IMR-90 (cell line): ENCODE measurements around the gene RPTOR. TPM values are rescaled to one million over a fixed set of nuclear protein-coding genes. Genes with fewer than 3 reads are reported as not detected.

ENCODE experiments used
- ATAC-seq: fragments of 200-7000 bp; cut with Tn5 transposase; 2 replicates; pipeline ENCODE4 v1.9.1; 2020; ENCODE audit warnings: low read depth, mild to moderate bottlenecking, moderate library complexity
- BruUV-seq: library from RNA; stranded (reverse); fragments of 400-500 nt; replicated peaks from 2 replicates; lab custom pipeline; 2021; lab: Mats Ljungman, UMichigan
- CTCF ChIA-PET: fragments of 300-600 bp; formaldehyde crosslinking; extraction: SDS; loops from one replicate; lab custom pipeline; 2021; ENCODE audit warnings: antibody characterized with exemption; lab: Yijun Ruan, JAX
- POLR2A ChIA-PET: fragments of 300-600 bp; sonication (Branson Sonifier 250); formaldehyde crosslinking; loops from one replicate; lab custom pipeline; 2022; ENCODE audit warnings: antibody characterized with exemption; ENCODE audit not compliant: unreplicated experiment; lab: Charles Lee
- DNase-seq: peaks from one replicate; pipeline ENCODE4 v3.0.0; 2013
- H2AFZ ChIP-seq: replicated peaks from 2 replicates; pipeline ENCODE3; 2013; ENCODE audit warnings: low read length, mild to moderate bottlenecking; ENCODE audit not compliant: poor library complexity
- H2AK5ac ChIP-seq: 2 replicates; pipeline ENCODE4 v1.6.1; 2013; ENCODE audit warnings: low read depth, low read length, inconsistent platforms
- H2AK9ac ChIP-seq: replicated peaks from 2 replicates; pipeline ENCODE3; 2013; ENCODE audit warnings: mild to moderate bottlenecking, low read depth, low read length, moderate library complexity; ENCODE audit not compliant: poor library complexity
- H2BK120ac ChIP-seq: 2 replicates; pipeline ENCODE4 v1.6.1; 2013; ENCODE audit warnings: low read depth, low read length, inconsistent platforms
- H2BK15ac ChIP-seq: 3 replicates; pipeline ENCODE4 v1.6.1; 2013; ENCODE audit warnings: low read depth, low read length, inconsistent platforms
- H2BK20ac ChIP-seq: 2 replicates; pipeline ENCODE4 v1.6.1; 2013; ENCODE audit warnings: low read depth, mild to moderate bottlenecking, inconsistent platforms, low read length, moderate library complexity
- H2BK5ac ChIP-seq: 2 replicates; pipeline ENCODE4 v1.6.1; 2013; ENCODE audit warnings: mild to moderate bottlenecking, low read depth, low read length, inconsistent platforms; ENCODE audit not compliant: poor library complexity, severe bottlenecking
- H3K14ac ChIP-seq: replicated peaks from 2 replicates; pipeline ENCODE4 v1.6.1; 2013; ENCODE audit warnings: low read depth, low read length, inconsistent platforms
- H3K18ac ChIP-seq: 2 replicates; pipeline ENCODE4 v1.6.1; 2013; ENCODE audit warnings: low read depth, low read length, control low read depth
- H3K23ac ChIP-seq: 2 replicates; pipeline ENCODE4 v1.6.1; 2013; ENCODE audit warnings: low read depth, low read length, inconsistent platforms
- H3K27ac ChIP-seq: 2 replicates; pipeline ENCODE4 v1.5.1; 2013; ENCODE audit warnings: mild to moderate bottlenecking, control low read depth, low read length; ENCODE audit not compliant: insufficient read depth
- H3K27me3 ChIP-seq: 2 replicates; pipeline ENCODE4 v1.6.1; 2013; ENCODE audit warnings: low read length; ENCODE audit not compliant: control insufficient read depth, insufficient read depth
- H3K36me3 ChIP-seq: 2 replicates; pipeline ENCODE4 v1.6.1; 2013; ENCODE audit warnings: low read length, mixed read lengths; ENCODE audit not compliant: control insufficient read depth, insufficient read depth
- H3K4ac ChIP-seq: 2 replicates; pipeline ENCODE4 v1.6.1; 2013; ENCODE audit warnings: low read depth, low read length, inconsistent platforms
- H3K4me1 ChIP-seq: 2 replicates; pipeline ENCODE4 v1.6.1; 2013; ENCODE audit warnings: low read length, mixed read lengths; ENCODE audit not compliant: control insufficient read depth, insufficient read depth
- H3K4me2 ChIP-seq: 2 replicates; pipeline ENCODE4 v1.6.1; 2013; ENCODE audit warnings: low read depth, mild to moderate bottlenecking, control low read depth, low read length, moderate library complexity
- H3K4me3 ChIP-seq: 2 replicates; pipeline ENCODE4 v1.5.1; 2013; ENCODE audit warnings: low read depth, mild to moderate bottlenecking, control low read depth, low read length, moderate library complexity; ENCODE audit not compliant: insufficient read depth
- H3K56ac ChIP-seq: 2 replicates; pipeline ENCODE4 v1.6.1; 2013; ENCODE audit warnings: low read length, inconsistent platforms; ENCODE audit not compliant: insufficient read depth; ENCODE audit errors: extremely low read depth
- H3K79me1 ChIP-seq, 2 experiments: 2 replicates each; pipeline ENCODE4 v1.6.1; 2013; ENCODE audit warnings: low read length in 2 of 2, inconsistent platforms in 1 of 2, low read depth in 1 of 2
- H3K9ac ChIP-seq: 2 replicates; pipeline ENCODE4 v1.6.1; 2013; ENCODE audit warnings: low read depth, low read length, control low read depth
- H3K9me1 ChIP-seq: 2 replicates; pipeline ENCODE4 v1.6.1; 2013; ENCODE audit warnings: low read length, inconsistent platforms; ENCODE audit not compliant: insufficient read depth
- H3K9me3 ChIP-seq: 2 replicates; pipeline ENCODE4 v1.6.1; 2013; ENCODE audit warnings: low read length; ENCODE audit not compliant: control insufficient read depth, insufficient read depth
- H4K20me1 ChIP-seq: 2 replicates; pipeline ENCODE4 v1.6.1; 2013; ENCODE audit warnings: low read length, inconsistent platforms; ENCODE audit not compliant: insufficient read depth
- H4K5ac ChIP-seq: 2 replicates; pipeline ENCODE4 v1.6.1; 2013; ENCODE audit warnings: mild to moderate bottlenecking, low read depth, low read length, control low read depth
- H4K8ac ChIP-seq, 2 experiments: 2 replicates each; pipeline ENCODE4 v1.6.1; 2013; ENCODE audit warnings: low read depth in 2 of 2, low read length in 2 of 2, control low read depth in 1 of 2, inconsistent platforms in 1 of 2
- H4K91ac ChIP-seq: 2 replicates; pipeline ENCODE4 v1.6.1; 2013; ENCODE audit warnings: low read depth, low read length, inconsistent platforms; ENCODE audit not compliant: insufficient read depth
- CHD1 ChIP-seq: IDR thresholded peaks from 2 replicates; pipeline ENCODE4 v1.6.1; 2012; ENCODE audit warnings: low read depth, low read length, improper control_type of control experiment
- NFE2L2 ChIP-seq: fragments of 150-350 bp; IDR thresholded peaks from 2 replicates; pipeline ENCODE4 v1.6.1; 2016; ENCODE audit warnings: low read depth, mild to moderate bottlenecking, low read length
- POLR2A ChIP-seq: IDR thresholded peaks from 2 replicates; pipeline ENCODE4 v1.6.1; 2012; ENCODE audit warnings: mild to moderate bottlenecking, low read depth, low read length
- RFX5 ChIP-seq: IDR thresholded peaks from 2 replicates; pipeline ENCODE4 v1.8.0; 2012; ENCODE audit warnings: low read depth, mild to moderate bottlenecking, low read length, moderate library complexity
- SMC3 ChIP-seq: fragments of 150-350 bp; IDR thresholded peaks from 2 replicates; pipeline ENCODE4 v1.6.1; 2016; ENCODE audit warnings: low read depth, mild to moderate bottlenecking, antibody characterized with exemption, low read length, moderate library complexity
- WGBS, 2 experiments: methylation state at CpG; one replicate each; pipeline versions ENCODE4 v1.1.5 to v1.1.7; 2013; ENCODE audit warnings: missing lambda C conversion rate in 2 of 2; ENCODE audit not compliant: insufficient read length in 1 of 2; ENCODE audit errors: extremely low coverage in 2 of 2; 5-methylcytosine and 5-hydroxymethylcytosine counted together
- dilution Hi-C: fragments of 300-500 bp; cut with HindIII; formaldehyde crosslinking; loops from one replicate; pipeline ENCODE4 v1.14.3; 2018; ENCODE audit warnings: low sequenced_read_pairs; ENCODE audit not compliant: unreplicated experiment
- in situ Hi-C: fragments of 300-500 bp; cut with MboI; formaldehyde crosslinking; loops from 3 replicates; pipeline ENCODE4 v1.14.3; 2019; ENCODE audit warnings: low sequenced_read_pairs, inconsistent platforms, mixed read lengths
- intact Hi-C: fragments of 100-400 bp; cut with micrococcal nuclease; formaldehyde crosslinking; loops from 2 replicates; pipeline ENCODE4 v1.10.0; 2022
- polyA plus RNA-seq, 3 experiments: library from polyadenylated mRNA; depleted of rRNA; stranded (reverse); fragments of >200 nt; gene quantifications; 2 replicates each; pipeline ENCODE4 v1.2.3, GENCODE V29; 2012; ENCODE audit warnings: low replicate concordance in 1 of 3
- total RNA-seq: library from RNA; depleted of rRNA; stranded (reverse); fragments of >200 nt; gene quantifications from 2 replicates; pipeline ENCODE4 v1.2.3, GENCODE V29; 2012

Gene RPTOR
- total and polyA plus RNA-seq, 2 of the 4 experiments (the other 2 are of a cell fraction) = 10.8 to 14.7 TPM

DNA sequence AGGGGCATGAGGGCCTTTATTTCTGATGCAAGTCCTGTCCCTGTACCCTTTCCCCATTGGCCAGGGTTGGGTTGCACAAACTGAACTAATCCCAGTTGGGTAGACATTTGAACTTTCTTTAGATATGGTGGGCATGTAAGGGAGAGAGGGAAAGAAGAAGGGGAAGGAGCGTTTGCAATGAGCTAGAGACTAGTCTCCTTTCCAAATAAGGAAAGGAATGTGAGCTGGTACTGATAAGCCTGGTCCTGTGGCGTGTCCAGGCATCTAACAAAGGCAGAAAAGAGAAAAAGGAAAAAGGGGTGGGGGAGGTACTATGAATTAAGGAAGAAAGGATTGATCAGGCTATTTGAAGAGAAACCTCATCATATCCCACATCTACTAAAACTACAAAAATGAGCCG, 467.3 kb downstream of the RPTOR start:
- ChIA-PET POLR2A (no interaction called here), CTCF (no interaction called here)
- Histone ChIP-seq H3K56ac (no peak overlapping the region), H2BK20ac (no peak overlapping the region), H3K79me1 (no peaks in the 10 kb centered on the region), H4K5ac (peak overlapping the region; percentile 93), H2AFZ (no peak overlapping the region), H3K9me3 (peaks cover 11% of the 10 kb centered on the region; the same call in 1 of the 2 replicates), H3K4ac (peak overlapping the region; percentile 55; the same call in 1 of the 2 replicates), H3K14ac (0 out of 2 replicates have a peak overlapping the region, but pooled peaks have one; percentile 9), H3K36me3 (no peaks in the 10 kb centered on the region), H3K9ac (no peak overlapping the region), H3K4me1 (peaks cover 2% of the 10 kb centered on the region), H3K4me3 (no peak overlapping the region), H2BK5ac (no peak overlapping the region), H4K91ac (peak overlapping the region; percentile 35; the same call in 1 of the 2 replicates), H3K23ac (no peak overlapping the region), H3K9me1 (no peaks in the 10 kb centered on the region), H3K27ac (no peak overlapping the region), H4K20me1 (no peaks in the 10 kb centered on the region), H4K8ac (peak overlapping the region; percentile 72 to 88; a peak in 3 of 4 replicates), H3K18ac (peak overlapping the region; percentile 62), H2AK5ac (no peak overlapping the region), H2BK15ac (no peak overlapping the region; the same call in 2 of the 3 replicates), H3K4me2 (no peak overlapping the region), H2BK120ac (peak overlapping the region; percentile 56), H2AK9ac (no peak overlapping the region), H3K27me3 (peaks cover 4% of the 10 kb centered on the region)
- peak; percentile 61 for ATAC-seq
- TF ChIP-seq CHD1 (no peak), RFX5 (no peak), NFE2L2 (no peak), SMC3 (no peak), POLR2A (no peak)
- in situ Hi-C loops = no loop called here
- dilution Hi-C loops = no loop called here
- intact Hi-C loops = no loop called here
- no peak for DNase-seq
- BruUV-seq = no TSS peak
- WGBS, 2 experiments = no CpG with 5 or more reads among the region's 3 CpGs
